WTC11 (cell line): Measurements from ENCODE around the gene MAML3.

ENCODE experiments used
- CBFB ChIP-seq: sonication (generic); formaldehyde crosslinking; IDR thresholded peaks from 2 replicates; pipeline ENCODE4 v1.8.1; 2022; ENCODE audit warnings: mild to moderate bottlenecking, low read depth, missing genetic modification reagents
- CTCF ChIP-seq: fragments of 200-600 bp; IDR thresholded peaks from 2 replicates; pipeline ENCODE4 v1.8.0; 2022; ENCODE audit warnings: antibody characterized with exemption
- MLX ChIP-seq: sonication (generic); formaldehyde crosslinking; IDR thresholded peaks from 2 replicates; pipeline ENCODE4 v1.8.1; 2023; ENCODE audit warnings: mild to moderate bottlenecking, missing genetic modification reagents, moderate library complexity
- MXD4 ChIP-seq: fragments of 250-450 bp; sonication (Bioruptor Pico); IDR thresholded peaks from 2 replicates; pipeline ENCODE4 v1.8.0; 2021; ENCODE audit warnings: mild to moderate bottlenecking, moderate library complexity, borderline replicate concordance
- NFYB ChIP-seq: sonication (generic); formaldehyde crosslinking; conservative IDR thresholded peaks from 2 replicates; pipeline ENCODE4 v1.8.0; 2022; ENCODE audit warnings: low read depth, missing genetic modification reagents
- SMAD4 ChIP-seq: sonication (generic); formaldehyde crosslinking; IDR thresholded peaks from 2 replicates; pipeline ENCODE4 v1.8.0; 2022; ENCODE audit warnings: mild to moderate bottlenecking, missing genetic modification reagents
- TEAD4 ChIP-seq: sonication (generic); formaldehyde crosslinking; IDR thresholded peaks from 2 replicates; pipeline ENCODE4 v1.8.0; 2022; ENCODE audit warnings: mild to moderate bottlenecking, missing genetic modification reagents
- TP53 ChIP-seq: sonication (generic); formaldehyde crosslinking; IDR thresholded peaks from 2 replicates; pipeline ENCODE4 v1.8.1; 2023; ENCODE audit warnings: mild to moderate bottlenecking, missing genetic modification reagents
- ZSCAN18 ChIP-seq: fragments of 250-450 bp; sonication (Bioruptor Pico); IDR thresholded peaks from 2 replicates; pipeline ENCODE4 v2.1.2; 2022; ENCODE audit warnings: mild to moderate bottlenecking, moderate library complexity
- TF ChIP-seq, protein P1 (sequence below): sonication (generic); formaldehyde crosslinking; IDR thresholded peaks from 2 replicates; pipeline ENCODE4 v1.8.1; 2022; ENCODE audit warnings: mild to moderate bottlenecking, moderate library complexity, missing genetic modification reagents

- TF ChIP-seq ZSCAN18 (CRISPR knock-in tag) (no peak), SMAD4 (no peak), CBFB (CRISPR knock-in tag) (no peak), CTCF (no peak), MLX (CRISPR knock-in tag) (no peak), MXD4 (CRISPR knock-in tag) (no peak), TEAD4 (no peak), NFYB (no peak), TP53 (CRISPR knock-in tag) (no peak)
- TF ChIP-seq, protein P1, sequence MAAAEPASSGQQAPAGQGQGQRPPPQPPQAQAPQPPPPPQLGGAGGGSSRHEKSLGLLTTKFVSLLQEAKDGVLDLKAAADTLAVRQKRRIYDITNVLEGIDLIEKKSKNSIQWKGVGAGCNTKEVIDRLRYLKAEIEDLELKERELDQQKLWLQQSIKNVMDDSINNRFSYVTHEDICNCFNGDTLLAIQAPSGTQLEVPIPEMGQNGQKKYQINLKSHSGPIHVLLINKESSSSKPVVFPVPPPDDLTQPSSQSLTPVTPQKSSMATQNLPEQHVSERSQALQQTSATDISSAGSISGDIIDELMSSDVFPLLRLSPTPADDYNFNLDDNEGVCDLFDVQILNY (CRISPR knock-in tag) = no peak
Measured at GRCh38 chr4:140044337-140044902, 109.6 kb downstream of the MAML3 start.
